ENCODE measurements around the gene CHAC2. TPM values are rescaled to one million over a fixed set of nuclear protein-coding genes. Genes with fewer than 3 reads are reported as not detected.
"Not testable (repeated sequence)": the region's sequence is repeated elsewhere in the genome, so short reads cannot be mapped to it uniquely, and the experiment has no call there.

The CHAC2 gene
- polyA plus RNA-seq, 12 donors, result 1.9 to 4.8 (median 3.2) TPM; not detected in 2

- DNase-seq, result no peak
These were observed 2.7 kb downstream of the CHAC2 start for GRCh38 chr2:53770264-53770663.

- no peak for DNase-seq
These were observed 9.5 kb downstream of the CHAC2 start for GRCh38 chr2:53777134-53777533.

DNA sequence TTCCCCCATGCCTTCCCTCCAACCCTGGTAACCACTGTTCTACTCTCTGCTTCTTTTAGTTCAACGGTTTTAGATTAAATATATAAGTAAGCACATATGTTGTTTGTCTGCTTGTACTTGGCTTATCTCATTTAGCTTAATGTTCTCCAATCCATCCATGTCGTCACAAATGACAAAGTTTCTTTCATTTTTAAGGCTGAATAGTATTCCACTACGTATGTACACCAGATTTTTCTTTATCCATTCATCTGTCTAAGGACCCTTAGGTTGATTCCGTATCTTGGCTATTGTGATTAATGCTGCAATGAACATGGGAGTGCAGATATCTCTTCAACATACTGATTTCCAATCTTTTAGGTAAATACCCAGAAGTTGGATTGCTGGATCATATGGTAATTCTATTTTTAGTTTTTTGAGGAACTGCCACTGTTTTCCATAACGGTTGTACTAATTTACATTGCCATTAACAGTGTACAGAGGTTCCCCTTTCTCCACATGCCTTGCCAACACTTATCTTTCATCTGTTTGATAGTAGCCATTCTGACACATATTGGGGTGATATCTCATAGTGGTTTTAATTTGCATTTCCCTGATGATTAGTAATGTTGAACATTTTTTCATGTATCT lies 11.0 kb downstream of the CHAC2 start:
- no peak for DNase-seq

GRCh38 chr2:53780056-53780455 lies 12.5 kb downstream of the CHAC2 start:
- DNase-seq, result no peak

- DNase-seq, result no peak
These were observed 15.1 kb downstream of the CHAC2 start for GRCh38 chr2:53782676-53783075.

DNA sequence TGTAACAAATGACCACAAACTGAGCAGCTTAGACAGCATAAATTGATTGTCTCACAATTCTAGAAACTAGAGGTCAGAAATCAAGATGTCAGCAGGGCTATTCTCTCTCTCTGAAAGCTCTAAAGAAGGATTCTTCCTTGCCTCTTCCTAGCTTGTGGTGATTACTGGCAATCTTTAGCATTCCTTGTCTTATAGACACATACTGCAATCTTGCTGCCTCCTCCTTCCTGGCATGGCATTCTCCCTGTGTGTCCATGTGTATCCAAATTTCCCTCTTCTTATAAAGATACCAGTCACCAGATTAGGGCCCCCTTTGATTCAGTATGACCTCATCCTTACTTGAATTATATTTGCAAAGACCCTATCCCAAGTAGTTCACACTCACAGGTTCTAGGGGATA lies 16.8 kb downstream of the CHAC2 start:
- DNase-seq, result no peak

DNA sequence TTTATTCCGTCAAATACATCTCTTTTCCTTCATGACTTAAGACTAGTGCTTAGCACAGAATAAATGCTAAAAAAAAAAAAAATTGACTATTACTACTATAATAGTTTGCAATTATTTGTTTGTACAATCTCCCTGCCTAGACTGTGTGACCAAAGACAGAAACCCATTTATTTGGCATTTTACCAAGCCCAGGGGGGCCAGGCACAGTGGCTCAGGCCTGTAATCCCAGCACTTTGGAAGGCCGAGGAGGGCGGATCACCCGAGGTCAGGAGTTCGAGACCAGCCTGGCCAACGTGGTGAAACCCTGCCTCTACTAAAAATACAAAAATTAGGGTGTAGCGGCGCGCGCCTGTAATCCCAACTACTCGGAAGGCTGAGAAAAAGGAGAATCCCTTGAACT lies 17.8 kb downstream of the CHAC2 start:
- no peak for DNase-seq

- no peak for DNase-seq
These were observed 18.7 kb downstream of the CHAC2 start for GRCh38 chr2:53786352-53786704.

GRCh38 chr2:53786705-53787613 lies 19.4 kb downstream of the CHAC2 start, which contains the start of the genes ASB3 and ERLEC1:
Gene ASB3 (minus strand): TSS chr2:53786953. CDS start chr2:53765572, 21,381 bp downstream.
Gene ERLEC1 (plus strand): TSS chr2:53787044. CDS start chr2:53787211, 167 bp downstream.
- peak; percentile 92 for DNase-seq

DNA sequence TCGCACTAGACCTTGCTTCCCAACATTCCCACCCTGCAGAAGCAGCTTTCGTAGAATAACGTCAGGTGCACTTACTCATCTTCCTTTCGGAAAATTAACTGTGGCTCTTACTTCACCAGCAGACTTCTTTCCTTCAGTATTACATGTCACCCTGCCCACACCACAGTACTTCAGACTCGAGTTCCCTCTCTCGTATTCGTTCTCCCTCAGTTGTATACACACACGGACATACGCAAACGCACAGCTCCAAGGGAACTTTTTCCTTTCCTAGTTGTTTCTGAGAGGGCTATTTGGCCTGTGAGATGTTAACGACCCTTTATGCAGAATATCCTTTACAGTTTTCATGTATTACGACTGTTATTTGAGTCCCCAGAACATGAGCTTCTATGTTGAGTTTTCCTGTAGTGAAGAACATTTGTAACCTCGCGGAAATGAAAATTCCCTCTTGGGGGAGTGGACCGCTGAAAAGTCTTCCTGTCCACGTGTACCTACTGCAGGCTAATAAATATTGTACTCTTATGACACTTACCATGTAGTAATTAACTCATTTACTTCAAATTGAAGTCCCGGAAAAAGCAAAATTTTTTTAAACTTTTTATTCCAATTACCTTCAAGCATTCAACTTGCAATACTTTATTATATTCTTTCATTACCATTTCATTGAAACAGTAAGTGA lies 20.1 kb downstream of the CHAC2 start:
- DNase-seq, result no peak

GRCh38 chr2:53793261-53793660 lies 25.7 kb downstream of the CHAC2 start:
- DNase-seq, result no peak

- no peak for DNase-seq
These were observed 26.2 kb downstream of the CHAC2 start for GRCh38 chr2:53793821-53794220.

GRCh38 chr2:53801547-53801946 lies 33.9 kb downstream of the CHAC2 start:
- DNase-seq, result no peak

- no peak for DNase-seq
These were observed 35.1 kb downstream of the CHAC2 start for GRCh38 chr2:53802617-53803151.

DNA sequence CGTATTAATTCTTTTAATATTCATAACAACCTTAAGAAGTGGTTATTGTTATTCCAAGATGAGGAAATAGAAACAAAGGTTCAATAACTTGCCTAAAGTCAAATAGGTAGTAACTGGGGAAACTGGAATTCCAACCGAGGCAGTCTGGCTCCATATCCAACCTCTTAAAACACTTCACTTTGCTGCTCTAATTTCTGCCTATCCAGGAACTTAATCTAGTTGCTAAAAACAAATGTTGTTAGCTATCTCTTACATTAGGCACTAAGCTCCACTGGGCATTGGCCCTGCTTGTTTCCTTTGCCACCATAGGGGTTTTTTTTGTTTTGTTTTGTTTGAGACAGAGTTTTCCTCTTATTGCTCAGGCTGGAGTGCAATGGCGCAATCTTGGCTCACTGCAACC lies 44.0 kb downstream of the CHAC2 start:
- DNase-seq, result no peak

GRCh38 chr2:53813151-53813550 lies 45.5 kb downstream of the CHAC2 start:
- no peak for DNase-seq

DNA sequence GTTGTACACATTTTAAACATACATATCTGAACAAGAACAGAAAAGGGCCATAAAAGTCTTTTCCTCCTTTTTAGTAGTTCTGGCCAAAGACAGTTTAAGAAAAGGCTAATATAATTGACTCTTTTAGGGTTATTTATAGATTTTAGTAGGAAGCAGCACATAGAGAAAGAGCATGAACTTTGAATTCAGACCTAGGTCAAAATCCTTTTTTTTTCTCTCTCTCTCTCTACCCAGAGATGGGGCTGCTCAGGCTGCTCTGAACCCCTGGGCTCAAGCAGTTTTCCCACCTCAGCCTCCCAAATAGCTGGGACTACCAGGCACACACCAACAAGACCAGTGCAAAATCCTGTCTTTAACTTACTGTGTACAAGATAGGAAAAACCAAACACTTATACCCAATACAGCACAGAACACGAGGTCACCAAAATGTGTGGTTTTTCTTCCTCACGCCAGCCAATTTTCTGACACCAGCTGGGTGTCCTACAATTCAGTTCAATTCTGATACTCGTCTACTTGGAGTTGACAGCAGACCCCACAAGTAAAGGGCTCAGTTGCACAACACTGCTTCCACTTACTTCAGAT lies 51.3 kb downstream of the CHAC2 start:
- DNase-seq, result no peak

GRCh38 chr2:53819634-53820033 lies 52.0 kb downstream of the CHAC2 start:
- DNase-seq, result no peak

GRCh38 chr2:53820048-53820447 lies 52.4 kb downstream of the CHAC2 start:
- DNase-seq, result no peak

GRCh38 chr2:53820711-53821110 lies 53.1 kb downstream of the CHAC2 start:
- DNase-seq, result no peak

DNA sequence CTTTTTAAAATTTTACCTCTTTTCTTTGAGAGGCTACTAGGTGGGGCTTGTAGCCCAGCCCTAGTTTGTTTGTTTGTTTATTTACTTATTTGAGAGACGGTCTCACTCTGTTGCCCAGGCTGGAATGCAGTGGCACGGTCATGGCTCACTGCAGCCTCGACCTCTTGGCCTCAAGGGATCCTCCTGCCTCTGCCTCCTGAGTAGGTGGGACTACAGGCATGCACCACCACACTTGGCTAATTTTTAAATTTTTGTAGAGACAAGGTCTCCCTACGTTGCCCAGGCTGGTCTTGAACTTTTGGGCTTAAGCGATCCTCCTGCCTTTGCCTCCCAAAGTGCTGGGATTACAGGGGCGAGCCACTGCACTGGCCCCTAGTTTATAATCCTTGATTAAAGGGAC lies 54.2 kb downstream of the CHAC2 start:
- DNase-seq, result no peak

DNA sequence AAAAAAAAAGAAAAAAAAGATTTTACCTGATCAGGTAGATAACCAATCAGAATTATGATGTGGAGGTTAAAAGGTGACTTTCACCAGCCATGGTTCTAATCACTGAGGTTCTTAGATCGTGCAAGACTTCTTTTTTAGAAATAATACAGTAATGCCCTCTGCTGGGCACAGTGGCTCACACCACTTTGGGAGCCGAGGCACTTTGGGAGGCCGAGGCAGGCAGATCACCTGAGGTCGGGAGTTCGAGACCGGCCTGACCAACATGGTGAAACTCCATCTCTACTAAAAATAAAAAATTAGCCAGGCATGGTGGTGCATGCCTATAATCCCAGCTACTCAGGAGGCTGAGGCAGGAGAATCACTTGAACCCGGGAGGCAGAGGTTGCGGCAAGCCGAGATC lies 56.0 kb downstream of the CHAC2 start:
- not testable (repeated sequence) for DNase-seq

All from muscle of arm (tissue), 12 donors.